Measurements from ENCODE around the gene CDK6. TPM values are rescaled to one million over a fixed set of nuclear protein-coding genes. Genes with fewer than 3 reads are reported as not detected.

The CDK6 gene
- total and polyA plus RNA-seq, 2 experiments from 2014 or later, result 7.4 to 23.7 TPM

- TF ChIP-seq ZNF462 (CRISPR knock-in tag; IDR thresholded peaks at IDR 0.05) (no peak), NANOG (IDR thresholded peaks at IDR 0.05; ENCODE audit: borderline replicate concordance) (no peak), ETS1 (IDR thresholded peaks at IDR 0.05) (no peak), POLR2AphosphoS5 (IDR thresholded peaks at IDR 0.05; ENCODE audit: low read depth) (no peak)
These were observed 223.2 kb downstream of the CDK6 start (continued) for GRCh38 chr7:92613214-92613613.

- TF ChIP-seq EZH2 (IDR thresholded peaks at IDR 0.05; ENCODE audit: low read depth, unreplicated experiment) (no peak), ETS1 (IDR thresholded peaks at IDR 0.05) (no peak), CTCF (conservative IDR thresholded peaks at IDR 0.05; ENCODE audit: low read depth in 2 of 2) (no peak), EZH2phosphoT487 (IDR thresholded peaks at IDR 0.05; ENCODE audit: unreplicated experiment) (no peak), REST (IDR thresholded peaks at IDR 0.05; ENCODE audit: unreplicated experiment) (no peak), ZNF114 (CRISPR knock-in tag; IDR thresholded peaks at IDR 0.05) (no peak), CREB1 (CRISPR knock-in tag; IDR thresholded peaks at IDR 0.05; ENCODE audit: low read depth) (no peak), POLR2AphosphoS5 (IDR thresholded peaks at IDR 0.05; ENCODE audit: low read depth) (no peak), ZNF331 (CRISPR knock-in tag; IDR thresholded peaks at IDR 0.05; ENCODE audit: low read depth) (no peak)
- Histone ChIP-seq H3F3A (replicated peaks; ENCODE audit: low read depth) (no peaks in the 10 kb centered on the region), H2AFZ (no peak overlapping the region), H3K4me2 (no peak overlapping the region), H3K4me3 (no peak overlapping the region), H3K4me1 (ENCODE audit: insufficient read depth) (peaks cover 7% of the 10 kb centered on the region), H3K79me2 (replicated peaks; ENCODE audit: insufficient read depth) (no peaks in the 10 kb centered on the region), H3K27me3 (ENCODE audit: insufficient read depth) (no peaks in the 10 kb centered on the region), H3K9me2 (ENCODE audit: insufficient read depth) (no peaks in the 10 kb centered on the region), H3K36me3 (ENCODE audit: insufficient read depth) (no peaks in the 10 kb centered on the region), H4K20me1 (replicated peaks; ENCODE audit: insufficient read depth) (no peaks in the 10 kb centered on the region), H3K27ac (ENCODE audit: low read depth) (no peak overlapping the region)
- H3K27me3 Mint-ChIP-seq (ENCODE audit: insufficient read depth, low read depth, poor library complexity), result peaks cover 2% of the 10 kb centered on the region
- no peaks in the 10 kb centered on the region for H3K9me3 Mint-ChIP-seq
- H3K27ac Mint-ChIP-seq, result no peak overlapping the region
- H3K4me1 Mint-ChIP-seq, result peaks cover 19% of the 10 kb centered on the region; the same call in 2 of the 3 replicates
- ATAC-seq (no peak), DNase-seq (ENCODE audit: low spot score) (no peak)
- no peaks in the 10 kb centered on the region for H3K36me3 Mint-ChIP-seq (ENCODE audit: low read depth)
- H3K4me3 Mint-ChIP-seq, result no peak overlapping the region
These were observed 223.9 kb downstream of the CDK6 start for GRCh38 chr7:92612501-92612900.
